Placental epithelial cell (primary cell): Measurements from ENCODE around the gene PSME4. TPM values are rescaled to one million over a fixed set of nuclear protein-coding genes. Genes with fewer than 3 reads are reported as not detected.

Experiments used
- small RNA-seq: library from RNA; depleted of rRNA; stranded (forward); fragments of <200 nt; gene quantifications from one replicate; pipeline ENCODE3, GENCODE V24; 2012
- total RNA-seq: library from RNA; depleted of rRNA; stranded (reverse); fragments of >200 nt; gene quantifications from 2 replicates; pipeline ENCODE4 v1.2.3, GENCODE V29; 2012

PSME4 gene, protein sequence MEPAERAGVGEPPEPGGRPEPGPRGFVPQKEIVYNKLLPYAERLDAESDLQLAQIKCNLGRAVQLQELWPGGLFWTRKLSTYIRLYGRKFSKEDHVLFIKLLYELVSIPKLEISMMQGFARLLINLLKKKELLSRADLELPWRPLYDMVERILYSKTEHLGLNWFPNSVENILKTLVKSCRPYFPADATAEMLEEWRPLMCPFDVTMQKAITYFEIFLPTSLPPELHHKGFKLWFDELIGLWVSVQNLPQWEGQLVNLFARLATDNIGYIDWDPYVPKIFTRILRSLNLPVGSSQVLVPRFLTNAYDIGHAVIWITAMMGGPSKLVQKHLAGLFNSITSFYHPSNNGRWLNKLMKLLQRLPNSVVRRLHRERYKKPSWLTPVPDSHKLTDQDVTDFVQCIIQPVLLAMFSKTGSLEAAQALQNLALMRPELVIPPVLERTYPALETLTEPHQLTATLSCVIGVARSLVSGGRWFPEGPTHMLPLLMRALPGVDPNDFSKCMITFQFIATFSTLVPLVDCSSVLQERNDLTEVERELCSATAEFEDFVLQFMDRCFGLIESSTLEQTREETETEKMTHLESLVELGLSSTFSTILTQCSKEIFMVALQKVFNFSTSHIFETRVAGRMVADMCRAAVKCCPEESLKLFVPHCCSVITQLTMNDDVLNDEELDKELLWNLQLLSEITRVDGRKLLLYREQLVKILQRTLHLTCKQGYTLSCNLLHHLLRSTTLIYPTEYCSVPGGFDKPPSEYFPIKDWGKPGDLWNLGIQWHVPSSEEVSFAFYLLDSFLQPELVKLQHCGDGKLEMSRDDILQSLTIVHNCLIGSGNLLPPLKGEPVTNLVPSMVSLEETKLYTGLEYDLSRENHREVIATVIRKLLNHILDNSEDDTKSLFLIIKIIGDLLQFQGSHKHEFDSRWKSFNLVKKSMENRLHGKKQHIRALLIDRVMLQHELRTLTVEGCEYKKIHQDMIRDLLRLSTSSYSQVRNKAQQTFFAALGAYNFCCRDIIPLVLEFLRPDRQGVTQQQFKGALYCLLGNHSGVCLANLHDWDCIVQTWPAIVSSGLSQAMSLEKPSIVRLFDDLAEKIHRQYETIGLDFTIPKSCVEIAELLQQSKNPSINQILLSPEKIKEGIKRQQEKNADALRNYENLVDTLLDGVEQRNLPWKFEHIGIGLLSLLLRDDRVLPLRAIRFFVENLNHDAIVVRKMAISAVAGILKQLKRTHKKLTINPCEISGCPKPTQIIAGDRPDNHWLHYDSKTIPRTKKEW (N-terminal part only)
- total RNA-seq: 28.7 and 46.5 TPM in 2 replicates

GRCh38 chr2:53970724-53971602, at the start of gene PSME4:
TSS of gene PSME4 (minus strand) at chr2:53970993. CDS start at chr2:53970784, 209 bp downstream.

GRCh38 chr2:53859206-53860181, 111.3 kb downstream of the PSME4 start, which contains the start of gene GPR75:
TSS of gene GPR75 (minus strand) at chr2:53859967. CDS start at chr2:53854756, 5,211 bp downstream.

Small RNA genes lying within 50 kb of the gene (small RNA-seq; reads per million reads assigned to genes)
- 0.23 reads per million for gene MIR3682

Other genes with a start within 250 kb of the PSME4 start
- gene CHAC2, start 203.2 kb downstream of the PSME4 start, total RNA-seq: 1.6 TPM in 1 of 2 replicates, not detected in the other
- 24.3 and 24.9 TPM in 2 replicates for gene ASB3, start 184.0 kb downstream of the PSME4 start, total RNA-seq
- gene ERLEC1, start 183.9 kb downstream of the PSME4 start, total RNA-seq: 60.0 and 86.4 TPM in 2 replicates
- 3.5 and 5.2 TPM in 2 replicates for gene GPR75, start 111.0 kb downstream of the PSME4 start, total RNA-seq
- gene ACYP2, start 144.6 kb upstream of the PSME4 start, total RNA-seq: 10.8 and 19.6 TPM in 2 replicates